C4-2B (cell line): ENCODE data around the gene TRMT61B.

Experiments used
- CTCF ChIP-seq: fragments of 450-650 bp; conservative IDR thresholded peaks from 2 replicates; pipeline ENCODE4 v1.5.1; 2017; ENCODE audit warnings: mild to moderate bottlenecking
- ZFX ChIP-seq: fragments of 450-650 bp; IDR thresholded peaks from 2 replicates; pipeline ENCODE4 v1.6.1; 2017

- TF ChIP-seq CTCF (no peak), ZFX (no peak)
These were observed 28.1 kb downstream of the TRMT61B start for GRCh38 chr2:28842042-28842441.
